Tibial artery (tissue), 4 donors: ENCODE results near the gene ARFGEF3.
"Not testable (repeated sequence)": the region's sequence is repeated elsewhere in the genome, so short reads cannot be mapped to it uniquely, and the experiment has no call there.

Source experiments
- DNase-seq, 2 donors: peaks; one replicate each; pipeline ENCODE4 v3.0.0-alpha.2; 2019
- H3K27ac ChIP-seq, 2 donors: fragments of 200-600 bp; sonication (generic) in 1 of 2; 1 replicate in 1 of 2; 2 replicates in 1 of 2; pipeline ENCODE4 v1.5.1; 2018 to 2019; ENCODE audit warnings: mild to moderate bottlenecking in 1 of 2
- H3K27me3 ChIP-seq, 2 donors: fragments of 200-600 bp; sonication (generic) in 1 of 2; one replicate each; pipeline versions ENCODE4 v1.5.1 to v1.6.0; 2016 to 2019
- H3K36me3 ChIP-seq, 3 donors: fragments of 200-600 bp; sonication (generic) in 2 of 3; one replicate each; pipeline ENCODE4 v1.5.1; 2016 to 2019; ENCODE audit warnings: mild to moderate bottlenecking in 2 of 3
- H3K4me1 ChIP-seq, 4 donors: fragments of 200-600 bp; sonication (generic) in 2 of 4; 1 replicate in 3 of 4; 2 replicates in 1 of 4; pipeline ENCODE4 v1.5.1; 2016 to 2019
- H3K4me3 ChIP-seq, 2 donors: fragments of 200-600 bp; sonication (generic) in 1 of 2; 1 replicate in 1 of 2; 2 replicates in 1 of 2; pipeline ENCODE4 v1.5.1; 2018 to 2019; ENCODE audit warnings: mild to moderate bottlenecking in 2 of 2
- H3K9me3 ChIP-seq, 3 donors: fragments of 200-600 bp; sonication (generic) in 1 of 3; one replicate each; pipeline ENCODE4 v1.5.1; 2016 to 2019
- intact Hi-C: fragments of 100-400 bp; cut with DNase I; formaldehyde crosslinking; loops from one replicate; pipeline ENCODE4 v1.15.0; 2023; ENCODE audit warnings: low total_unique reads
- TF ChIP-seq, protein P1 (sequence below), 2 experiments: fragments of 200-600 bp in 1 of 2; fragments of 450-650 bp in 1 of 2; IDR thresholded peaks; one replicate each; pipeline ENCODE4 v1.5.1; 2017 to 2019; ENCODE audit warnings: antibody characterized with exemption in 2 of 2, mild to moderate bottlenecking in 1 of 2, moderate library complexity in 1 of 2

ARFGEF3 gene

DNA sequence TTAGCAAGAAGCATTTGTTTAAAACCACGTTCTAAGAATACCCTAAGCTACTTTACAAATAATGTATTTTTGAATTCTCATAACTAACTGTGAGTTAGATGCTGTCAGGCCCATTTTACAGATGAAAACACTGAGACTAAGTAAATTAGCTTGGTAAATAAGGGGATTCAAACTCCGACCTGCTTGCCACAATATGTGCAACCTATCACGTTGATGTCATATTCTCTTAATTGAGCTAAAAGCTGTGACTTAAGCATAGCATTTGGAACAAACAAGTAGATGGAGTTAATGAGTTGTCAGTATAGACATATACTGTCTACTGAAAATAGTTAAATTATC lies 45.1 kb upstream of the ARFGEF3 start:
- TF ChIP-seq, protein P1, sequence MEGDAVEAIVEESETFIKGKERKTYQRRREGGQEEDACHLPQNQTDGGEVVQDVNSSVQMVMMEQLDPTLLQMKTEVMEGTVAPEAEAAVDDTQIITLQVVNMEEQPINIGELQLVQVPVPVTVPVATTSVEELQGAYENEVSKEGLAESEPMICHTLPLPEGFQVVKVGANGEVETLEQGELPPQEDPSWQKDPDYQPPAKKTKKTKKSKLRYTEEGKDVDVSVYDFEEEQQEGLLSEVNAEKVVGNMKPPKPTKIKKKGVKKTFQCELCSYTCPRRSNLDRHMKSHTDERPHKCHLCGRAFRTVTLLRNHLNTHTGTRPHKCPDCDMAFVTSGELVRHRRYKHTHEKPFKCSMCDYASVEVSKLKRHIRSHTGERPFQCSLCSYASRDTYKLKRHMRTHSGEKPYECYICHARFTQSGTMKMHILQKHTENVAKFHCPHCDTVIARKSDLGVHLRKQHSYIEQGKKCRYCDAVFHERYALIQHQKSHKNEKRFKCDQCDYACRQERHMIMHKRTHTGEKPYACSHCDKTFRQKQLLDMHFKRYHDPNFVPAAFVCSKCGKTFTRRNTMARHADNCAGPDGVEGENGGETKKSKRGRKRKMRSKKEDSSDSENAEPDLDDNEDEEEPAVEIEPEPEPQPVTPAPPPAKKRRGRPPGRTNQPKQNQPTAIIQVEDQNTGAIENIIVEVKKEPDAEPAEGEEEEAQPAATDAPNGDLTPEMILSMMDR (IDR thresholded peaks at IDR 0.05) = no peak
- intact Hi-C loops = loop anchor here (5.0 to 10.0 kb wide), 3 partner anchors 288 to 651 kb away; partner anchors contain the start of gene HEBP2
- Histone ChIP-seq H3K9me3 (no peaks in the 10 kb centered on the region), H3K27me3 (peaks cover 0 to 8% of the 10 kb centered on the region in 2 donors), H3K36me3 (no peaks in the 10 kb centered on the region), H3K4me1 (no peaks in the 10 kb centered on the region), H3K27ac (no peak overlapping the region), H3K4me3 (no peak overlapping the region)
- DNase-seq = no peak

DNA sequence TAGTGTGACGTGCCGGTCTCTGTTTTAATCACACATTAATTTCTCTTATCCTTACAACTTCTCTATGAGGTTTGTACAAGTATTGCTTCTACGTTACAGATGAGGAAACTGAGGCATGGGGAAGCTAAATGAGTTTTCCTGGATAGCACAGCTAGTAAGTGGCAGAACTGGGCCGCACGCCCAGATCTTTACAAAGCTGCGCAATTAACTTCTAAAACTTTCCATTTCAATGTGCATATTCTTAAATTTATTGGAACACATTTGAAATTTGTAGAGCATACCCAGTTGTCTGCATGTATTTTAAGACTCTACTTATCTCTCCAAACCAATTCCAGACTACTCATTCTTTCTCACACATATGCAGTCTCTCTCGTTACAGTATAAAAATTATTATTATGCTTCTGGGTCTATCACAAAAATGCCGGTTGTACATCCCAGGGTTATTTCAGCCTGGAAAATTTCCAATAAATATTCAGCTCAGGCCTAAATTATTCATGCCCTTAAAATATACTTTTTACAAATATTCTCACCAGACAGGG lies 44.3 kb upstream of the ARFGEF3 start:
- Histone ChIP-seq H3K4me3 (no peak overlapping the region), H3K4me1 (no peaks in the 10 kb centered on the region), H3K27ac (no peak overlapping the region), H3K27me3 (peaks cover 0 to 8% of the 10 kb centered on the region in 2 donors), H3K36me3 (no peaks in the 10 kb centered on the region), H3K9me3 (no peaks in the 10 kb centered on the region)
- no peak for DNase-seq
- intact Hi-C loops = loop anchor here (5.0 to 10.0 kb wide), 3 partner anchors 287 to 650 kb away; partner anchors contain the start of gene HEBP2
- TF ChIP-seq, protein P1 (IDR thresholded peaks at IDR 0.05) = no peak

- not testable (repeated sequence) for H3K9me3 ChIP-seq, DNase-seq, H3K4me1 ChIP-seq, H3K27me3 ChIP-seq, H3K4me3 ChIP-seq, H3K27ac ChIP-seq, H3K36me3 ChIP-seq
- intact Hi-C loops = loop anchor here (5.0 to 10.0 kb wide), 3 partner anchors 286 to 648 kb away; partner anchors contain the start of gene HEBP2
Observed at GRCh38 chr6:138119229-138119628, 42.5 kb upstream of the ARFGEF3 start.

DNA sequence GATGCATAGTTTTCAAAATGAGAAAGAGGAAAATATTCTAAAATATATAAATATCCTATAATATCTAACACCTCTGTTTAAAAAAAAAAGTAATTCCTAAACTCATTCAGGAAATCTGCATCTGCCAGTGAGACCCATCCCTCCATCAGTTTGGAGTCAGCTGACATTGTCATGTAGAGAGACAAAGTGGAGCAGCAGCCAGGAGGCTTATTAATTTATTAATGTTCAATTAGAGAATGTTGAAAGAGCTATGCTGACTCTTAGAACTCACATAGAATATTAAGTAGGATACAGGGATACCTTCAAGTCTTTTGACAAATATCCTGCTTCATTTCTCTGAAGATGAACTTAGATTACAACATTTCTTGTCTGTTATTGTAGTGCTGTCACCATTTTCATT lies 41.8 kb upstream of the ARFGEF3 start:
- H3K4me3 ChIP-seq = no peak overlapping the region
- H3K27ac ChIP-seq = no peak overlapping the region
- no peaks in the 10 kb centered on the region for H3K9me3 ChIP-seq
- DNase-seq = no peak
- H3K36me3 ChIP-seq = no peaks in the 10 kb centered on the region
- TF ChIP-seq, protein P1 (IDR thresholded peaks at IDR 0.05) = no peak
- no peaks in the 10 kb centered on the region for H3K4me1 ChIP-seq
- intact Hi-C loops = loop anchor here (5.0 to 10.0 kb wide), 3 partner anchors 285 to 647 kb away; partner anchors contain the start of gene HEBP2
- H3K27me3 ChIP-seq = peaks cover 0 to 6% of the 10 kb centered on the region in 2 donors

DNA sequence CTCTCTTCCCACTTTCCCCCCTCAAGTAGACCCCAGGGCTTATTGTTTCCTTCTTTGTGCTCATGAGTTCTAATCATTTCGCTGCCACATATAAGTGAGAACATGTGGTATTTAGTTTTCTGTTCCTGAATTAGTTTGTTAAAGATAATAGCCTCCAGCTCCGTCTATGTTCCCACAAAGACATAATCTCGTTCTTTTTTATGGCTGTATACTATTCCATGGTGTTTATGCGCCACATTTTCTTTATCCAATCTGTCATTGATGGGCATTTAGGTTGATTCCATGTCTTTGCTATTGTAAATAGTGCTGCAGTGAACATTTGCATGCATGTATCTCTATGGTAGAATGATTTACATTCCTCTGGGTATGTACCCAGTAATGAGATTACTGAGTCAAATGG lies 37.6 kb upstream of the ARFGEF3 start:
- TF ChIP-seq, protein P1 (IDR thresholded peaks at IDR 0.05) = no peak
- H3K27ac ChIP-seq = no peak overlapping the region
- H3K9me3 ChIP-seq = no peaks in the 10 kb centered on the region
- no peak for DNase-seq
- no peaks in the 10 kb centered on the region for H3K4me1 ChIP-seq
- intact Hi-C loops = no loop called here
- H3K36me3 ChIP-seq = no peaks in the 10 kb centered on the region
- no peak overlapping the region for H3K4me3 ChIP-seq
- no peaks in the 10 kb centered on the region for H3K27me3 ChIP-seq

GRCh38 chr6:138128096-138128495 lies 33.6 kb upstream of the ARFGEF3 start:
- Histone ChIP-seq H3K27me3 (no peaks in the 10 kb centered on the region), H3K4me1 (no peaks in the 10 kb centered on the region), H3K27ac (no peak overlapping the region), H3K9me3 (no peaks in the 10 kb centered on the region), H3K4me3 (no peak overlapping the region), H3K36me3 (no peaks in the 10 kb centered on the region)
- DNase-seq = no peak
- intact Hi-C loops = no loop called here
- TF ChIP-seq, protein P1 (IDR thresholded peaks at IDR 0.05) = no peak
